Cardiac septum (tissue), 1 donor: ENCODE measurements around the gene PTDSS2. TPM values are rescaled to one million over a fixed set of nuclear protein-coding genes. Genes with fewer than 3 reads are reported as not detected.
A peak's percentile ranks its signal among the peaks of the same experiment; 100 is the strongest.

Experiments
- DNase-seq: peaks from one replicate; pipeline ENCODE4 v3.0.0-alpha.2; 2020; ENCODE audit warnings: low spot score
- intact Hi-C: fragments of 100-400 bp; cut with DNase I; formaldehyde crosslinking; loops from one replicate; pipeline ENCODE4 v1.14.0; 2022
- total RNA-seq: library from RNA; stranded (reverse); fragmentation: NEBNext Ultra II Directional; extraction: Animal tissue kit (Norgen Biotek cat#: 25700); gene quantifications from one replicate; pipeline ENCODE4 v1.2.1, GENCODE V29; 2021
- donor health status: DM: no; HTN: no; CAD: no.

The PTDSS2 gene
- total RNA-seq, 1 donor from 2014 or later, result 24.9 TPM

GRCh38 chr11:532986-533585, 83.0 kb downstream of the PTDSS2 start:
- DNase-seq, result no peak
- intact Hi-C loops, result no loop called here

GRCh38 chr11:533586-534395, 83.7 kb downstream of the PTDSS2 start:
- intact Hi-C loops, result no loop called here
- no peak for DNase-seq

- intact Hi-C loops, result loop anchor here (1.0 kb wide), 1 partner anchor 42 kb away; the partner anchor contains the start of gene PHRF1
- DNase-seq, result no peak
These were observed 84.5 kb downstream of the PTDSS2 start for GRCh38 chr11:534396-535209.

- intact Hi-C loops, result loop anchor here (1.0 kb wide), 1 partner anchor 41 kb away; the partner anchor contains the start of gene PHRF1
- DNase-seq, result no peak
These were observed 85.1 kb downstream of the PTDSS2 start for GRCh38 chr11:535210-535518.

GRCh38 chr11:535519-536454, 85.7 kb downstream of the PTDSS2 start, which contains the start of gene HRAS:
HRAS (minus strand) TSS chr11:535576.
- DNase-seq, result peak; percentile 97
- intact Hi-C loops, result loop anchor here (1.0 kb wide), 1 partner anchor 41 kb away; the partner anchor contains the start of gene PHRF1

GRCh38 chr11:536841-537621, 87.0 kb downstream of the PTDSS2 start, which contains the start of gene LRRC56:
LRRC56 (plus strand) TSS chr11:537527; CDS start chr11:540685, 3,158 bp downstream.
- DNase-seq, result peak; percentile 83
- intact Hi-C loops, result no loop called here

- DNase-seq, result no peak
- intact Hi-C loops, result no loop called here
These were observed 87.7 kb downstream of the PTDSS2 start for GRCh38 chr11:537622-538430.

GRCh38 chr11:538431-539051, 88.5 kb downstream of the PTDSS2 start:
- intact Hi-C loops, result no loop called here
- DNase-seq, result no peak

GRCh38 chr11:539971-540481, 89.9 kb downstream of the PTDSS2 start:
- no peak for DNase-seq
- intact Hi-C loops, result no loop called here

Other genes starting within 250 kb of the PTDSS2 start
- gene BET1L, start 242.9 kb upstream of the PTDSS2 start, total RNA-seq, result 24.9 TPM
- gene RIC8A, start 242.6 kb upstream of the PTDSS2 start, total RNA-seq, result 63.4 TPM
- gene SIRT3, start 213.9 kb upstream of the PTDSS2 start, total RNA-seq, result 27.0 TPM
- 87.5 TPM for gene PSMD13, start 213.3 kb upstream of the PTDSS2 start, total RNA-seq
- gene NLRP6, start 171.9 kb upstream of the PTDSS2 start, total RNA-seq, result 0.19 TPM
- gene PGGHG, start 161.2 kb upstream of the PTDSS2 start, total RNA-seq, result 11.0 TPM
- gene IFITM5, start 150.8 kb upstream of the PTDSS2 start, total RNA-seq, result not detected
- 215 TPM for gene IFITM2, start 142.5 kb upstream of the PTDSS2 start, total RNA-seq
- gene IFITM1, start 136.2 kb upstream of the PTDSS2 start, total RNA-seq, result 123 TPM
- gene IFITM3, start 129.4 kb upstream of the PTDSS2 start, total RNA-seq, result 260 TPM
- 0.24 TPM for gene B4GALNT4, start 80.8 kb upstream of the PTDSS2 start, total RNA-seq
- gene PKP3, start 56.1 kb upstream of the PTDSS2 start, total RNA-seq, result 0.83 TPM
- 33.3 TPM for gene SIGIRR, start 35.3 kb upstream of the PTDSS2 start, total RNA-seq
- 0.38 TPM for gene ANO9, start 8.3 kb upstream of the PTDSS2 start, total RNA-seq
- 158 TPM for gene RNH1, start 57.0 kb downstream of the PTDSS2 start, total RNA-seq
- gene HRAS, start 85.3 kb downstream of the PTDSS2 start, total RNA-seq, result 75.9 TPM
- 0.38 TPM for gene LRRC56, start 87.2 kb downstream of the PTDSS2 start, total RNA-seq
- 0.40 TPM for gene LMNTD2, start 110.5 kb downstream of the PTDSS2 start, total RNA-seq
- gene RASSF7, start 110.7 kb downstream of the PTDSS2 start, total RNA-seq, result 2.6 TPM
- gene PHRF1, start 126.2 kb downstream of the PTDSS2 start, total RNA-seq, result 20.9 TPM
- gene IRF7, start 165.7 kb downstream of the PTDSS2 start, total RNA-seq, result 9.7 TPM
- not detected for gene CDHR5, start 174.7 kb downstream of the PTDSS2 start, total RNA-seq
- gene SCT, start 176.9 kb downstream of the PTDSS2 start, total RNA-seq, result not detected
- gene DRD4, start 187.0 kb downstream of the PTDSS2 start, total RNA-seq, result 0.81 TPM
- gene DEAF1, start 244.9 kb downstream of the PTDSS2 start, total RNA-seq, result 21.3 TPM
- 15.5 TPM for gene TMEM80, start 245.5 kb downstream of the PTDSS2 start, total RNA-seq